DOHH2 (cell line): ENCODE results near the gene FARP2.

Experiments
- EZH2phosphoT487 ChIP-seq: fragments of 200-600 bp; sonication (generic); IDR thresholded peaks from 2 replicates; pipeline ENCODE4 v1.6.1; 2017; ENCODE audit warnings: borderline replicate concordance, mild to moderate bottlenecking, antibody characterized with exemption, low read length, moderate library complexity, mixed read lengths
- TF ChIP-seq, protein P1 (sequence below): fragments of 200-600 bp; sonication (generic); IDR thresholded peaks from one replicate; pipeline ENCODE4 v1.5.1; 2014; ENCODE audit warnings: antibody characterized with exemption, mild to moderate bottlenecking, low read depth, low read length; ENCODE audit not compliant: poor library complexity, severe bottlenecking

DNA sequence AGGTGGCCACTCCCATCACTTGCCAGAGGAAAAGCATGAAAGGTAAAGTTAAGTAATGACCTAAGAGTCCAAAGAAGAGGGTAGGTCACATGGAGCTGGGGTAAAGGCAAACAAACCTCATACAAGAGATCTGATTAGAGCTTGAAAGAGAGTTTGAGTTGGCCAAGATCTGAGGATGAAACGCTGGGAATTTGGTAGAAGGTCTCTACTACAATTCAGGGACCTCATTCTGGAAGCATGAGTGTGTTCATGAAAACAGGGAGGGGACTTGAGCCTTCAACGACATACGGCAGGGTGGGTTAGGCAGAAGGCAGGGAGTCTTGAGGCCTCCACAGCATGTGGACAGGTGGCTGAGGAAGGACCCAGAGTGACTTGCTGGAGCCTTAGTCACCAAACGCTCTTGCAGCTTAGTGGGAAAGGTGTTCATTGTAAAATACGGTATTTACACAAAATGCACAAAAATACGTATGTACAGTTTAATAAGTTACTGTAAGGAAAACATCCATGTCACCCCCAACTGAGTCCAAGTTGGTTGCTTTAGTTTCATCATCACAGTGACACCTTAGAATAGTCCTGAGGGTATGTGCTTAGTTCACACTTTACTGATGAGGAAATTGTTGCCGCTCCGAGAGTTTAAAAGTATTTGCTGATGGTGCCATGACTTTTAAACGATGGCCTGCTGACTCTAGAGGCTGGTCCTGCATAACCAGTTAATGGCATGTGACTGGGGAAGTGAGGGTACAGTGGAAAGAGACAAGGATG is 5.0 kb upstream of the FARP2 start:
- TF ChIP-seq, protein P1, sequence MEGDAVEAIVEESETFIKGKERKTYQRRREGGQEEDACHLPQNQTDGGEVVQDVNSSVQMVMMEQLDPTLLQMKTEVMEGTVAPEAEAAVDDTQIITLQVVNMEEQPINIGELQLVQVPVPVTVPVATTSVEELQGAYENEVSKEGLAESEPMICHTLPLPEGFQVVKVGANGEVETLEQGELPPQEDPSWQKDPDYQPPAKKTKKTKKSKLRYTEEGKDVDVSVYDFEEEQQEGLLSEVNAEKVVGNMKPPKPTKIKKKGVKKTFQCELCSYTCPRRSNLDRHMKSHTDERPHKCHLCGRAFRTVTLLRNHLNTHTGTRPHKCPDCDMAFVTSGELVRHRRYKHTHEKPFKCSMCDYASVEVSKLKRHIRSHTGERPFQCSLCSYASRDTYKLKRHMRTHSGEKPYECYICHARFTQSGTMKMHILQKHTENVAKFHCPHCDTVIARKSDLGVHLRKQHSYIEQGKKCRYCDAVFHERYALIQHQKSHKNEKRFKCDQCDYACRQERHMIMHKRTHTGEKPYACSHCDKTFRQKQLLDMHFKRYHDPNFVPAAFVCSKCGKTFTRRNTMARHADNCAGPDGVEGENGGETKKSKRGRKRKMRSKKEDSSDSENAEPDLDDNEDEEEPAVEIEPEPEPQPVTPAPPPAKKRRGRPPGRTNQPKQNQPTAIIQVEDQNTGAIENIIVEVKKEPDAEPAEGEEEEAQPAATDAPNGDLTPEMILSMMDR = no peak
- TF ChIP-seq EZH2phosphoT487 = no peak
